Globus pallidus (tissue), 1 donor: Measurements from ENCODE around the gene TNRC6A.
"Not testable (repeated sequence)": the region's sequence is repeated elsewhere in the genome, so short reads cannot be mapped to it uniquely, and the experiment has no call there.

ENCODE experiments used
- DNase-seq: peaks from one replicate; pipeline ENCODE4 v3.0.0-alpha.2; 2015; ENCODE audit warnings: low spot score

The TNRC6A gene

GRCh38 chr16:24845726-24846547 is 116.5 kb downstream of the TNRC6A start, which contains the start of gene SLC5A11:
Gene SLC5A11, plus strand, starts transcription at chr16:24845963. Its CDS starts 12,681 bp downstream, at chr16:24858644.
- peak; percentile 78 for DNase-seq

GRCh38 chr16:24846548-24847357 is 117.3 kb downstream of the TNRC6A start:
- no peak for DNase-seq

- no peak for DNase-seq
Measured at GRCh38 chr16:24847358-24847664, 117.9 kb downstream of the TNRC6A start.

- DNase-seq = no peak
Measured at GRCh38 chr16:24848065-24848464, 118.6 kb downstream of the TNRC6A start.

GRCh38 chr16:24849641-24850040 is 120.2 kb downstream of the TNRC6A start:
- no peak for DNase-seq

- no peak for DNase-seq
Measured at GRCh38 chr16:24850289-24850938, 121.0 kb downstream of the TNRC6A start.

GRCh38 chr16:24851700-24852099 is 122.2 kb downstream of the TNRC6A start:
- DNase-seq = no peak

- DNase-seq = peak; percentile 77
Measured at GRCh38 chr16:24852281-24852721, 122.8 kb downstream of the TNRC6A start.

GRCh38 chr16:24853169-24853824 is 123.8 kb downstream of the TNRC6A start:
- DNase-seq = no peak

- DNase-seq = peak; percentile 95
Measured at GRCh38 chr16:24853830-24854229, 124.4 kb downstream of the TNRC6A start.

- no peak for DNase-seq
Measured at GRCh38 chr16:24854607-24855171, 125.2 kb downstream of the TNRC6A start.

- DNase-seq = no peak
Measured at GRCh38 chr16:24855678-24856077, 126.2 kb downstream of the TNRC6A start.

- DNase-seq = not testable (repeated sequence)
Measured at GRCh38 chr16:24856871-24857270, 127.4 kb downstream of the TNRC6A start.

- DNase-seq = peak; percentile 60
Measured at GRCh38 chr16:24858219-24859041, 129.0 kb downstream of the TNRC6A start.

- no peak for DNase-seq
Measured at GRCh38 chr16:24861461-24861860, 132.0 kb downstream of the TNRC6A start.

GRCh38 chr16:24863582-24864437 is 134.4 kb downstream of the TNRC6A start:
- no peak for DNase-seq

GRCh38 chr16:24869033-24869432 is 139.6 kb downstream of the TNRC6A start:
- DNase-seq = no peak

GRCh38 chr16:24871891-24872290 is 142.4 kb downstream of the TNRC6A start:
- no peak for DNase-seq

GRCh38 chr16:24873028-24873427 is 143.6 kb downstream of the TNRC6A start:
- DNase-seq = no peak

GRCh38 chr16:24875466-24875865 is 146.0 kb downstream of the TNRC6A start:
- no peak for DNase-seq
